HCEC 1CT (cell line): ENCODE results near the gene CD109.

Experiments
- DNase-seq: peaks from one replicate; pipeline ENCODE4 v3.0.0-alpha.2; 2017

The CD109 gene

DNA sequence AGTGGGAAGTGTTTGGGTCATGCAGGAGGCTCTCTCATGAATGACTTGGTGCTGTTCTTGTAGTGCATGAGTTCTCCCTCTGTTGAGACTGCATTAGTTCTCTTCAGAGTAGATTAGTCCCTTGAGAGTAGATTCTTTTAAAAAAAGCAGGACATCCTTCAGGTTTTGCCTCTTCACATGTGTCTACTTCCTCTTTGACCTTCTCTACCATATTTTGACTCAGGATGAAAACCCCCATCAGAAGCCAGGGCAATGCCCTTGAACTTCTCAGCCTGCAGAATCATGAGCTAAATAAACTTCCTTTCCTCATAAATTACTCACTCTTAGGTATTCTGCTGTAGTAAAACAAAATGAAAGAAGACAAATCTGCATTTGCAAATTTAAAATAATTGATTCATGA, 170.3 kb downstream of the CD109 start:
- peak; percentile 3 for DNase-seq

DNA sequence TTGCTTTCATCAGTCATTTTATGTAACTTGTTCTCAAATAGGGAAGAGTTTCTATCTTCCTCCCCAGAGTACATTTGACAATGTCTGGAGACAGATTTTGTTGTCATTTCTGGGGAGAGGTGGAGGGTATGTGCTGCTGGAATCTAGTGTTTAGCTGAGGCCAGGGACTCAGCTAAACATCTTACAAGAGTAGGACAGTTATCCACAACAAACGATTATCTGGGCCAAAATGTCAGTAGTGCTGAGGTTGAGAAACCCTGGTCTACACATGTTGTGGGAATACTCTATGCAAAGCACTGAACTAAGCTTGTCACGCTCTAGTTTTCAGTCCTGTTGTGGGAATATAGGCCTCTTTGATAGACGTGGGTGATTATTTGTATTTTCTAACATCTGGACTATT, 171.4 kb downstream of the CD109 start:
- no peak for DNase-seq

- DNase-seq = no peak
Measured at GRCh38 chr6:73870907-73871306, 174.9 kb downstream of the CD109 start.

- peak; percentile 38 for DNase-seq
Measured at GRCh38 chr6:73873081-73873480, 177.1 kb downstream of the CD109 start.
